Fibroblast of pulmonary artery (primary cell): Measurements from ENCODE around the gene NUP54.

Experiments used
- DNase-seq: peaks from one replicate; pipeline ENCODE4 v3.0.0-alpha.2; 2010; ENCODE audit warnings: low read depth
- H3K4me3 ChIP-seq: replicated peaks from 2 replicates; pipeline ENCODE4 v1.5.1; 2011; ENCODE audit warnings: low read depth, mild to moderate bottlenecking, control low read depth, low read length, moderate library complexity
- TF ChIP-seq, protein P1 (sequence below): IDR thresholded peaks from 2 replicates; pipeline ENCODE4 v1.5.1; 2011; ENCODE audit warnings: mild to moderate bottlenecking, control low read depth, low read length, inconsistent platforms; ENCODE audit errors: missing control alignments

The NUP54 gene, protein sequence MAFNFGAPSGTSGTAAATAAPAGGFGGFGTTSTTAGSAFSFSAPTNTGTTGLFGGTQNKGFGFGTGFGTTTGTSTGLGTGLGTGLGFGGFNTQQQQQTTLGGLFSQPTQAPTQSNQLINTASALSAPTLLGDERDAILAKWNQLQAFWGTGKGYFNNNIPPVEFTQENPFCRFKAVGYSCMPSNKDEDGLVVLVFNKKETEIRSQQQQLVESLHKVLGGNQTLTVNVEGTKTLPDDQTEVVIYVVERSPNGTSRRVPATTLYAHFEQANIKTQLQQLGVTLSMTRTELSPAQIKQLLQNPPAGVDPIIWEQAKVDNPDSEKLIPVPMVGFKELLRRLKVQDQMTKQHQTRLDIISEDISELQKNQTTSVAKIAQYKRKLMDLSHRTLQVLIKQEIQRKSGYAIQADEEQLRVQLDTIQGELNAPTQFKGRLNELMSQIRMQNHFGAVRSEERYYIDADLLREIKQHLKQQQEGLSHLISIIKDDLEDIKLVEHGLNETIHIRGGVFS

DNA sequence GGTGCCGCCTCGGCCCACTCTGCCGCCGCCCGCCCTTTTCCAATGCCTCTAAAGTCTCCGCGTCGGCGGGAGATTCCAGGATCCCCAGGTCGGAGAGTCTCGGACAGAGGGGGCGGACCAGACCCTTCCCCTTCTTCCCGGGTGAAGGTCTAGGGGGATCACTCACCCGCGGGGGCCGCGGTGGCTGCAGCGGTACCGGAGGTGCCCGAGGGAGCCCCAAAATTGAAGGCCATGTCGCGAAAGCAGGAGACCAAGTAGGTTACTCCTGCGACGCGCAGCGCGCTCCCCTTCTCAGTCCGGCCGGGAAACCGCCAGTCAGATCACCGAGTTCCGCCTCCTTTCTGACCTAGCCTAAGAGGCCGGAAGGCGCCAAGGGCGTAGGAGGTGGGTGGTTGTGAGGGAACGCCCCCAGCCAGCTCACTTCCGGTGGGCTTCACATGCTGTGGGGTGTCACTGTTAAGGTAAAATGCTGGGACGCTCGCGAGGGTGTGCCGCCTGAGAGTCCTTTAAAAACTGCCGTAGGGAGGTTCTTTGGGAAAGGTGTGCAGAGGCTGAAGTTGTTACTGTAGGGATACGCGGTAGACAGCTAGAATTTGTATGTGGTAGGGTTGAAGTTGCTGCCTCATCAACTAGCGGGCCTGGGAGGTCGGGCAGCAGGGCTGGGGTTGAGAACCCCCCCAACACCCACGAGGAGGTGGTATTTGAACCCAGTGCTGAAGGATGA lies at the start of gene NUP54:
NUP54 (minus strand) TSS at position 256 of the 724 bp plus-strand sequence; CDS start at position 233, 23 bp downstream.
- TF ChIP-seq, protein P1, sequence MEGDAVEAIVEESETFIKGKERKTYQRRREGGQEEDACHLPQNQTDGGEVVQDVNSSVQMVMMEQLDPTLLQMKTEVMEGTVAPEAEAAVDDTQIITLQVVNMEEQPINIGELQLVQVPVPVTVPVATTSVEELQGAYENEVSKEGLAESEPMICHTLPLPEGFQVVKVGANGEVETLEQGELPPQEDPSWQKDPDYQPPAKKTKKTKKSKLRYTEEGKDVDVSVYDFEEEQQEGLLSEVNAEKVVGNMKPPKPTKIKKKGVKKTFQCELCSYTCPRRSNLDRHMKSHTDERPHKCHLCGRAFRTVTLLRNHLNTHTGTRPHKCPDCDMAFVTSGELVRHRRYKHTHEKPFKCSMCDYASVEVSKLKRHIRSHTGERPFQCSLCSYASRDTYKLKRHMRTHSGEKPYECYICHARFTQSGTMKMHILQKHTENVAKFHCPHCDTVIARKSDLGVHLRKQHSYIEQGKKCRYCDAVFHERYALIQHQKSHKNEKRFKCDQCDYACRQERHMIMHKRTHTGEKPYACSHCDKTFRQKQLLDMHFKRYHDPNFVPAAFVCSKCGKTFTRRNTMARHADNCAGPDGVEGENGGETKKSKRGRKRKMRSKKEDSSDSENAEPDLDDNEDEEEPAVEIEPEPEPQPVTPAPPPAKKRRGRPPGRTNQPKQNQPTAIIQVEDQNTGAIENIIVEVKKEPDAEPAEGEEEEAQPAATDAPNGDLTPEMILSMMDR, result no peak
- DNase-seq, result peak; percentile 96
- peak within 1 kb of the TSS; percentile 81 for H3K4me3 ChIP-seq

DNA sequence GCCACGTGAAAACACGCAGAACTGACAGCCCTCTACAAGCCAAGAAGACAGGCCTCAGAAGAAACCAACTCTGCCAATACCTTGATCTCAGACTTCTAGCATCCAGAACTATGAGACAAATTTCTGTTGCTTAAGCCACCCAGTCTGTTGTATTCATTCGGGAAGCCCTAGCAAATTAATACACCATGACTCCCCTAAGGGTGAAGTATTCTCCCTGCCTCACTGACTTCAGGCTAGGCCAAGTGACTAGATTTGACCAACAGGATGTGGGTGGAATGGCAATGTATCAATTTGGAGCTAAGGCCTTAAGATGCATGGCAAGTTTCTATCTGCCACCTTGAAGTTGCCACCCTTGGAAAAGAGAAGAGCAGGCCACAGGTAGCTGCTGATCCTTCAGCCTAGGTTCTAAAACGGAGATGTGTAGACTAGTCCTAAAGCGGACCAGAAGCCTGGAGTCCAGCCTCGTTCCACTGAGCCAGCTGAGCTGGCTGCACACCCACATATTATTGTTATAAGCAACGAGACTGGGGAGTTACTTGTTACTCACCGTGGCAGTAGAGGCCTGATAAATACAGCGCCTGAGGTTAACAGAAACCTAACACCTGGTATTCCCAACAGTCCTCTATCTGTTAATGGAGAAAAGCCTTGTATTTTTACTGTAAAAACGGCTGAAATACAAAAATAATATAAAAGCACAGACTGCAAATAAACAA lies 49.0 kb upstream of the NUP54 start:
- TF ChIP-seq, protein P1, result no peak
- no peak overlapping the region for H3K4me3 ChIP-seq
- no peak for DNase-seq

DNA sequence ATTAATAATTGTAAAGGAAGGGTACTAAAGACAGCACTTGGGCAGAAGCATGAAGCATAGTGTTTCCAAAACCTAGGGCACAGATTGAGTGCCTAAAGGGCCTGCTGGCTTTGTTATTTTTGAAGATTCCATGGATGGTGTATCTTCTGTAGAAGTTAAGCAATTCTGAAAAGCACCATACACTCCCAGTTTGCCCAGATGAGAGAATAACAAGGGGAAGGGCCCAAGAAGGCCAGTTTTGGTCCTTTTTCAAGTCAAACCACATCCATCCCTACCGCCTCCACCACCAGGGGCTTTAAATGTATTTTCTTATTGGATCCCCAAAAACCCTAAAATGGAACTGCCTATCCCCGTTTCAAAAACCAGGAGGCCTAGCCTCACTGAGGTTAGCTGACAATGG lies 48.2 kb upstream of the NUP54 start:
- no peak for DNase-seq
- TF ChIP-seq, protein P1, result no peak
- H3K4me3 ChIP-seq, result no peak overlapping the region

DNA sequence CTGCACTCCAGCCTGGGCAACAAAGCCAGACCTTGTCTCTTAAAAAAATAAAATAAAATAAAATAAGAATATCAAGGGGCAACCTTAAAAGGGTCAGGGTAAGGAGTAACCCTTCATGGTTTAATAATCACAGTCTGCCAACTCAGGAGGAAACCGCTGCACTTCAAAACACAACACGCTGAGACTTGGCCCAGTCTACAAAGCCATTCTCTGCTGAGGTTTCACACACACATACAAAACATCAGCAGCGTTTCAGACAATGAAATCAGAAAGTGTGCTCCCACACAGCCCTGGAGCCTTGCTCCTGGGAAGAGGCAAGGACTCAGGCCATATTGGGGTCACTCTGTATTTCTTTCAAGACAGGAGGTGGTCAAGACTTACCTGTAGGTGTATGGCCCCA lies 47.1 kb upstream of the NUP54 start:
- DNase-seq, result peak; percentile 56
- TF ChIP-seq, protein P1, result no peak
- no peak overlapping the region for H3K4me3 ChIP-seq

DNA sequence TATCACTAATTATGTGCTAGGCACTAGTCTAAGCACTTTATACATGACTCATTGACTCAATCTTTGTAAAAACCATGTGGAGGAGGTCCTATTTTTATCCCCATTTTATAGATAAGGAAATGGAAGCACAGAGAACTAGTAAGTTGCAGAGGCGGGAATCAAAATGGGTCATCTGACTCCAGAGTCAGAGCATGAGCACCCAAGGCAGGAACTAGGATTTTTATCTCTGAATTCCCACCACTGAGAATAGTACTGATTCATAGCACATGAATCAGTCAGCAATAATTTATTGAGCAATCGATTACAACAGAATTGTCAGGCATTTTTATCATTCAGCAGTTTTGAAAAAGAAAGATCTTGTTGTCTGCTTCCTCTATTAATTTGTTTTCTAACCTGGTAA lies 46.1 kb upstream of the NUP54 start:
- H3K4me3 ChIP-seq, result no peak overlapping the region
- peak; percentile 97 for DNase-seq
- TF ChIP-seq, protein P1, result no peak

DNA sequence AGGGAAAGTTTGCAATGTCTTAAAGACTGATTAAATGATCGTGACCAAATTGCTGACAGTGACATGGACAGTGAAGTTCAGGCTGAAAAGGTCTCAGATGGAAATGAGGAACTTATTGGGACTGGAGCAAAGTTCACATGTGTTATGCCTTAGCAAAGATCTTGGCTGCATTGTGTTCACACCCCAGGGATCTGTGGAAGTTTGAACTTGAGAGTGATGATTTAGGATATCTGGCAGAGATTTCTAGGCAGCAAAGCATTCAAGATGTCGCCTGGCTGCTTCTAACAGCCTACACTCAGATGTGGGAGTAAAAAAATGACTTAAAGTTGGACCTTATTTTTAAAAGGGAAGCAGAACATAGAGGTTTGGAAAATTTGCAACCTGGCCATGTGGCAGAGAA lies 44.0 kb upstream of the NUP54 start:
- TF ChIP-seq, protein P1, result no peak
- no peak for DNase-seq
- H3K4me3 ChIP-seq, result no peak overlapping the region
